Measurements from ENCODE around the gene PCDHGA5.
"Not testable (repeated sequence)": the region's sequence is repeated elsewhere in the genome, so short reads cannot be mapped to it uniquely, and the experiment has no call there.

Gene PCDHGA5

DNA sequence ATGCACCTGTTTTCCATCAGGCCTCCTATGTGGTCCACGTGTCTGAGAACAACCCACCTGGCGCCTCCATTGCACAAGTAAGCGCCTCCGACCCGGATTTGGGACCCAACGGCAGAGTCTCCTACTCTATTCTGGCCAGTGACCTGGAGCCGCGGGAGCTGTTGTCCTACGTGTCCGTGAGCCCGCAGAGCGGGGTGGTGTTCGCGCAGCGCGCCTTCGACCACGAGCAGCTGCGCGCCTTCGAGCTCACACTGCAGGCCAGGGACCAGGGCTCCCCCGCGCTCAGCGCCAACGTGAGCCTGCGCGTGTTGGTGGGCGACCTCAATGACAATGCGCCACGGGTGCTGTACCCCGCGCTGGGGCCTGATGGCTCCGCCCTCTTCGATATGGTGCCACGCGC is 12.4 kb upstream of the PCDHGA5 start:
- no peak for DNase-seq (ENCODE audit: low read depth, low spot score)

DNA sequence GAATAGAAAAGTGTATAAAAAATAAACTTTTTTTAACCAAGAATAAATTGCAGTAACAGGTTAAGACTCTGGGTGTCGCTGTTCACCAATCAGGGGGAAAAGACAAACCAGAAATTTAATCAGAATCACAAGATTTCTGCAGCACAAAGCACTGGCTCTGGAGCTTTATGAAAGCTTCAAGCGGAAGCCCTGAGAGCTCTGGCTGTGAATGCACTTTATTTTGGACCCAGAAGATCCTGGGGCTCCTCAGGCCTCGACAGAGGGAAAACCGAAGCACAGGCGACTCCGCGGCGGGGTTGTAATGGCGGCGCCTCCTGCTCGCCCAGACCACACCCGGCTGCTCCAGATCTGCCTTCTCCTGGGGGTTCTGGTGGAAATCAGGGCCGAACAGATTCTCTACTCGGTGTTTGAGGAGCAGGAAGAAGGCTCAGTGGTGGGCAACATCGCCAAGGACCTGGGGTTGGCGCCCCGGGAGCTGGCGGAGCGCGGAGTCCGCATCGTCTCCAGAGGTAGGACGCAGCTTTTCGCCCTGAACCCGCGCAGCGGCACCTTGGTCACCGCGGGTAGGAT is 9.0 kb upstream of the PCDHGA5 start, which contains the start of gene PCDHGA4:
PCDHGA4 (plus strand) TSS at position 122 of the 570 bp plus-strand sequence; CDS start at position 209, 87 bp downstream.
- no peak for DNase-seq (ENCODE audit: low read depth, low spot score)

DNA sequence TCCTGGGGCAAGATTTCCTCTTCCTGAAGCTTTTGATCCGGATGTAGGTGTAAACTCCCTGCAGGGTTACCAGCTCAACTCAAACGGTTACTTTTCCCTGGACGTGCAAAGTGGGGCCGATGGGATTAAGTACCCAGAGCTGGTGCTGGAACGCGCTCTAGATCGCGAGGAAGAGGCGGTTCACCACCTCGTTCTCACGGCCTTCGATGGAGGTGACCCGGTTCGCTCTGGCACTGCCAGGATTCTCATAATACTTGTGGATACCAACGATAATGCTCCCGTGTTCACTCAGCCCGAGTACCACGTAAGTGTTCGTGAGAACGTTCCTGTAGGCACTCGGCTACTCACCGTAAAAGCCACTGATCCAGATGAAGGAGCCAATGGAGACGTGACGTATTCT is 8.3 kb upstream of the PCDHGA5 start:
- no peak for DNase-seq (ENCODE audit: low read depth, low spot score)

GRCh38 chr5:141356133-141356532 is 7.8 kb upstream of the PCDHGA5 start:
- DNase-seq (ENCODE audit: low read depth, low spot score) = no peak

- DNase-seq (ENCODE audit: low read depth, low spot score) = no peak
These were observed 7.0 kb upstream of the PCDHGA5 start for GRCh38 chr5:141356950-141357349.

- no peak for DNase-seq (ENCODE audit: low read depth, low spot score)
These were observed 4.1 kb upstream of the PCDHGA5 start, which contains the start of gene PCDHGB2 for GRCh38 chr5:141359790-141360426. PCDHGB2 (plus strand) TSS chr5:141359994; CDS start chr5:141360136, 142 bp downstream.

DNA sequence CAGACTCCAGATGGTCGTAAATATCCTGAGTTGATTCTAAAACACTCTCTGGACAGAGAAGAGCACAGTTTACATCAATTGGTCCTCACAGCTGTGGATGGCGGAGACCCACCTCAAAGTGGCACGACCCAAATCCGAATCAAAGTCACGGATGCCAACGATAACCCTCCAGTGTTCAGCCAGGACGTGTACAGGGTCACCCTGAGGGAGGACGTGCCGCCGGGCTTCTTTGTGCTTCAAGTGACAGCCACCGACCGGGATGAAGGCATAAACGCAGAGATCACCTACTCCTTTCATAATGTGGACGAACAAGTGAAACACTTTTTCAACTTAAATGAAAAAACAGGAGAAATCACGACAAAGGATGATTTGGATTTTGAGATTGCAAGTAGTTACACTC is 3.3 kb upstream of the PCDHGA5 start:
- DNase-seq (ENCODE audit: low read depth, low spot score) = no peak

GRCh38 chr5:141362719-141363118 is 1.2 kb upstream of the PCDHGA5 start:
- DNase-seq (ENCODE audit: low read depth, low spot score) = no peak

DNA sequence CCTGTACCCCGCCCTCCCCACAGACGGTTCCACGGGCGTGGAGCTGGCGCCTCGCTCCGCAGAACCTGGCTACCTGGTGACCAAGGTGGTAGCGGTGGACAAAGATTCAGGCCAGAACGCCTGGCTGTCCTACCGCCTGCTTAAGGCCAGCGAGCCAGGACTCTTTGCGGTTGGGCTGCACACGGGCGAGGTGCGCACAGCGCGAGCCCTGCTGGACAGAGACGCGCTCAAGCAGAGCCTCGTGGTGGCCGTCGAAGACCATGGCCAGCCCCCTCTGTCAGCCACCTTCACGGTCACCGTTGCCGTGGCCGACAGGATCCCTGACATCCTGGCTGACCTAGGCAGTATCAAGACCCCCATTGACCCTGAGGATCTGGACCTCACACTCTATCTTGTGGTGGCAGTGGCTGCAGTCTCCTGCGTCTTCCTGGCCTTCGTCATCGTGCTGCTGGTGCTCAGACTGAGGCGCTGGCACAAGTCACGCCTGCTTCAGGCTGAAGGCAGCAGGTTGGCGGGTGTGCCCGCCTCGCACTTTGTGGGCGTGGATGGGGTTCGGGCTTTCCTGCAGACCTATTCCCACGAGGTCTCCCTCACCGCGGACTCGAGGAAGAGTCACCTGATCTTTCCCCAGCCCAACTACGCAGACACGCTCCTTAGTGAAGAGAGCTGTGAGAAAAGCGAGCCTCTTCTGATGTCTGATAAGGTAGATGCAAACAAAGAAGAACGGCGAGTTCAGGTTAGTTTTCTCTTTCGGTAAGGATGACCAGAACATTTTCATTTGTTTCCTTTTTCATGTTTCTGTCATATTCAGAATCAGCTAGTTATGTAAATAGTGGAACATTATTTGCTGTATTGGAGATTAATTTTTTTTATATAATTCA is 2.3 kb downstream of the PCDHGA5 start:
- no peak for DNase-seq (ENCODE audit: low read depth, low spot score)

DNA sequence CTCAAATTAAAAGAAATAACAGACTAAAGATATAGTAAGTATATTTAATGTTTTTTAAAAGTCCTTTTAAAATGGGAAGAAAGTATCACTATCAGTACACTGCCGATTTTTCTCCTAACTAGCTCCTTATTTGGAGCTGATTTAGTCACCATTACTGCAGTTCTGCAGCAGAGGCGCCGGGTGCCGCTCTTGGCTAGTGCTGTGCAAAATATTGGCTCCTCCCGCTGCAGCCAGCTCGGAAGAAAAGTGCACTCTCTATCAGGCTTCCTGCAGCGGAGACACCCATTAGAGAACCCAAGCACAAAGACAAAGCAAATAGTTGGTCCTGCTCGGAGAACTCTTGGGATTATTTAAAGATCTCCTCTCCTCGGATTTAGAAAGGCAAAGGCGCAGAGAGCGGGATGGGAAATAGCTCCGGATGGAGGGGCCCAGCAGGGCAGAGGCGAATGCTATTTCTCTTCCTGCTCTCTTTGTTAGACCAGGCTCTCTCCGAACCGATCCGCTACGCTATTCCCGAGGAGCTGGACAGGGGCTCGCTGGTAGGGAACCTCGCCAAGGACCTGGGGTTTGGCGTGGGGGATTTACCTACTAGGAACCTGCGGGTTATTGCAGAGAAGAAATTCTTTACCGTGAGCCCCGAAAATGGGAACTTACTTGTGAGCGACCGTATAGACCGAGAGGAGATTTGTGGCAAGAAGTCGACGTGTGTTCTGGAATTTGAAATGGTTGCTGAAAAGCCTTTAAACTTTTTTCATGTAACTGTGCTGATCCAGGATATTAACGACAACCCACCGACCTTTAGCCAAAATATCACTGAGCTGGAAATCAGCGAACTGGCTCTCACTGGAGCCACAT is 6.3 kb downstream of the PCDHGA5 start, which contains the start of gene PCDHGB3:
PCDHGB3 (plus strand) TSS at position 249 of the 855 bp plus-strand sequence; CDS start at position 402, 153 bp downstream.
- DNase-seq (ENCODE audit: low read depth, low spot score) = no peak

GRCh38 chr5:141371572-141372475 is 7.9 kb downstream of the PCDHGA5 start:
- DNase-seq (ENCODE audit: low read depth, low spot score) = no peak

- DNase-seq (ENCODE audit: low read depth, low spot score) = no peak
These were observed 9.8 kb downstream of the PCDHGA5 start, which contains the start of gene PCDHGA6 for GRCh38 chr5:141373673-141374317. PCDHGA6 (plus strand) TSS chr5:141373891; CDS start chr5:141374084, 193 bp downstream.

- DNase-seq (ENCODE audit: low read depth, low spot score) = no peak
These were observed 10.7 kb downstream of the PCDHGA5 start for GRCh38 chr5:141374627-141375026.

- not testable (repeated sequence) for DNase-seq (ENCODE audit: low read depth, low spot score)
These were observed 11.6 kb downstream of the PCDHGA5 start for GRCh38 chr5:141375444-141376155.

- no peak for DNase-seq (ENCODE audit: low read depth, low spot score)
These were observed 18.7 kb downstream of the PCDHGA5 start, which contains the start of gene PCDHGA7 for GRCh38 chr5:141382469-141383294. PCDHGA7 (plus strand) TSS chr5:141382742; CDS start chr5:141382900, 158 bp downstream.

GRCh38 chr5:141383345-141383744 is 19.4 kb downstream of the PCDHGA5 start:
- DNase-seq (ENCODE audit: low read depth, low spot score) = no peak

DNA sequence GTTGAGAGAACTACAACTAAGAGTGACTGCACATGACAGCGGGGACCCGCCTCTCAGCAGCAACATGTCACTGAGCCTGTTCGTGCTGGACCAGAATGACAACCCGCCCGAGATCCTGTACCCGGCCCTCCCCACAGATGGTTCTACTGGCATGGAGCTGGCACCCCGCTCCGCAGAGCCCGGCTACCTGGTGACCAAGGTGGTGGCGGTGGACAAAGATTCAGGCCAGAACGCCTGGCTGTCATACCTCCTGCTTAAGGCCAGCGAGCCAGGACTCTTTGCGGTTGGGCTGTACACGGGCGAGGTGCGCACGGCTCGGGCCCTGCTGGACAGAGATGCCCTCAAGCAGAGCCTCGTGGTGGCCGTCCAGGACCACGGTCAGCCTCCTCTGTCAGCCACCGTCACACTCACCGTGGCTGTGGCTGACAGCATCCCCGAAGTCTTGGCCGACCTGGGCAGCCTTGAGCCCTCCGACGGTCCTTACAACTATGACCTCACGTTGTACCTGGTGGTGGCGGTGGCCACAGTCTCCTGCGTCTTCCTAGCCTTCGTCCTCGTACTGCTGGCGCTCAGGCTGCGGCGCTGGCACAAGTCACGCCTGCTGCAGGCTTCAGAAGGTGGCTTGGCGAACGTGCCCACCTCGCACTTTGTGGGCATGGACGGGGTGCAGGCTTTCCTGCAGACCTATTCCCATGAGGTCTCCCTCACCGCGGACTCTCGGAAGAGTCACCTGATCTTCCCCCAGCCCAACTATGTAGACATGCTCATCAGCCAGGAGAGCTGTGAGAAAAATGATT is 20.7 kb downstream of the PCDHGA5 start:
- no peak for DNase-seq (ENCODE audit: low read depth, low spot score)
